ENCODE data around the gene SDC3. TPM values are rescaled to one million over a fixed set of nuclear protein-coding genes. Genes with fewer than 3 reads are reported as not detected.
"Not testable (repeated sequence)": the region's sequence is repeated elsewhere in the genome, so short reads cannot be mapped to it uniquely, and the experiment has no call there.

The SDC3 gene
- total and polyA plus RNA-seq, 2 of the 8 experiments (the other 6 are each of a cell fraction or from before 2014, with no cell fraction given): 7.0 to 27.0 TPM

- H3K27me3 ChIP-seq (replicated peaks in 1 of 4; ENCODE audit: control insufficient read depth in 3 of 4, extremely low read depth in 1 of 4, insufficient read depth in 3 of 4, low read length in 3 of 4); H4K5ac ChIP-seq (ENCODE audit: insufficient read length, low read depth, low read length); H2AFZ ChIP-seq (ENCODE audit: low read length); H3K4me2 ChIP-seq (ENCODE audit: insufficient read depth in 1 of 2, low read depth in 2 of 2, low read length in 2 of 2); H3K14ac ChIP-seq (ENCODE audit: insufficient read length); FAIRE-seq; H3K56ac ChIP-seq (replicated peaks; ENCODE audit: insufficient read length, low read depth, low read length); H3K23ac ChIP-seq (ENCODE audit: insufficient read length); H3K79me1 ChIP-seq (ENCODE audit: low read depth, low read length); H3K9me3 ChIP-seq (ENCODE audit: insufficient read depth in 2 of 2, low read depth in 1 of 2, low read length in 1 of 2); H2AK5ac ChIP-seq (ENCODE audit: low read depth, low read length); H3K4ac ChIP-seq (replicated peaks; ENCODE audit: insufficient read length, low read depth, low read length); H4K91ac ChIP-seq (replicated peaks; ENCODE audit: insufficient read length, low read length); H3K18ac ChIP-seq (ENCODE audit: extremely low read depth, low read length); H3K23me2 ChIP-seq (ENCODE audit: low read depth, low read length); DNase-seq (ENCODE audit: low read depth in 1 of 2, low spot score in 2 of 2); H2BK5ac ChIP-seq (ENCODE audit: low read depth, low read length); H2BK20ac ChIP-seq (ENCODE audit: low read length); H2BK12ac ChIP-seq (ENCODE audit: low read depth, low read length); H3K27ac ChIP-seq (ENCODE audit: low read depth, low read length); H2BK15ac ChIP-seq (ENCODE audit: low read length); H4K8ac ChIP-seq (ENCODE audit: extremely low read depth, insufficient read depth, low read length); H2BK120ac ChIP-seq (replicated peaks; ENCODE audit: low read depth, low read length); H3K4me3 ChIP-seq (ENCODE audit: extremely low read depth in 1 of 4, insufficient read depth in 2 of 4, low read depth in 3 of 4, low read length in 4 of 4); H3K4me1 ChIP-seq (replicated peaks in 1 of 4; ENCODE audit: control insufficient read depth in 3 of 4, insufficient read depth in 4 of 4, low read length in 3 of 4); H3K9ac ChIP-seq (replicated peaks in 1 of 4; ENCODE audit: extremely low read depth in 1 of 4, low read depth in 3 of 4, low read length in 3 of 4): not testable (repeated sequence)
- 88% methylated on average over 1 of the region's 5 CpGs; no CpG with 5 or more reads in 1 of the 2 experiments for WGBS, 2 experiments (ENCODE audit: extremely low coverage in 1 of 2, insufficient coverage in 1 of 2, insufficient read length in 1 of 2, insufficient replicate concordance in 2 of 2, low coverage in 1 of 2, low lambda C conversion rate in 2 of 2, missing lambda C conversion rate in 1 of 2)
- Histone ChIP-seq H4K20me1 (replicated peaks in 1 of 2; ENCODE audit: control insufficient read depth in 1 of 2, insufficient read depth in 2 of 2, low read length in 2 of 2) (peaks cover 0 to 14% of the 10 kb centered on the region in 2 experiments), H3K36me3 (ENCODE audit: control insufficient read depth in 2 of 4, insufficient read depth in 4 of 4, low read length in 3 of 4) (peaks cover 31 to 87% (median 69%) of the 10 kb centered on the region in 4 experiments), H3K79me2 (ENCODE audit: control insufficient read depth in 1 of 2, insufficient read depth in 2 of 2, low read length in 2 of 2) (peaks cover 0 to 12% of the 10 kb centered on the region in 2 experiments; a peak in 2 of 4 replicates)
- POLR2A ChIA-PET (ENCODE audit: partially characterized antibody): interaction anchor here (0.6 kb wide), 1 partner anchor 327 kb away, joined by 3 read pairs; no protein-coding TSS in a partner anchor
- CTCF ChIA-PET (ENCODE audit: partially characterized antibody): interaction anchor here (1.2 kb wide), 1 partner anchor 20 kb away, joined by 3 read pairs; no protein-coding TSS in a partner anchor
Measured at GRCh38 chr1:30948813-30949486, 40.4 kb upstream of the SDC3 start.
